Hepatocyte (in vitro differentiated cells): ENCODE measurements around the gene IRS2. TPM values are rescaled to one million over a fixed set of nuclear protein-coding genes. Genes with fewer than 3 reads are reported as not detected.

Experiments used
- DNase-seq: peaks from one replicate; pipeline ENCODE4 v3.0.0-alpha.2; 2016; ENCODE audit warnings: low spot score
- H2AFZ ChIP-seq: fragments of 200-600 bp; sonication (generic); 2 replicates; pipeline ENCODE4 v1.6.0; 2016; ENCODE audit warnings: antibody characterized with exemption, mild to moderate bottlenecking
- H3K27ac ChIP-seq: fragments of 200-600 bp; sonication (generic); 2 replicates; pipeline ENCODE4 v1.5.1; 2016; ENCODE audit warnings: mild to moderate bottlenecking
- H3K27me3 ChIP-seq: fragments of 200-600 bp; sonication (generic); 2 replicates; pipeline ENCODE4 v1.6.1; 2016
- H3K36me3 ChIP-seq: fragments of 200-600 bp; sonication (generic); replicated peaks from 2 replicates; pipeline ENCODE4 v1.5.1; 2016; ENCODE audit warnings: low read depth; ENCODE audit not compliant: insufficient read depth
- H3K4me1 ChIP-seq: fragments of 200-600 bp; sonication (generic); 2 replicates; pipeline ENCODE4 v1.5.1; 2016; ENCODE audit warnings: mild to moderate bottlenecking, moderate library complexity; ENCODE audit not compliant: insufficient read depth
- H3K4me2 ChIP-seq: fragments of 200-600 bp; sonication (generic); 2 replicates; pipeline ENCODE4 v1.6.0; 2016
- H3K4me3 ChIP-seq: fragments of 200-600 bp; sonication (generic); 2 replicates; pipeline ENCODE4 v1.5.1; 2016; ENCODE audit warnings: mild to moderate bottlenecking
- H3K79me2 ChIP-seq: fragments of 200-600 bp; sonication (generic); 2 replicates; pipeline ENCODE4 v1.6.0; 2017; ENCODE audit warnings: mild to moderate bottlenecking
- H3K9me2 ChIP-seq: fragments of 200-600 bp; sonication (generic); replicated peaks from 2 replicates; pipeline ENCODE4 v1.6.0; 2017; ENCODE audit warnings: mild to moderate bottlenecking; ENCODE audit not compliant: insufficient read depth
- H3K9me3 ChIP-seq: fragments of 200-600 bp; sonication (generic); 2 replicates; pipeline ENCODE4 v1.5.1; 2016; ENCODE audit warnings: low read depth, mild to moderate bottlenecking
- H4K20me1 ChIP-seq: fragments of 200-600 bp; sonication (generic); 2 replicates; pipeline ENCODE4 v1.6.0; 2016; ENCODE audit warnings: mild to moderate bottlenecking; ENCODE audit not compliant: insufficient read depth, poor library complexity, severe bottlenecking
- CTCF ChIP-seq: fragments of 200-600 bp; sonication (generic); IDR thresholded peaks from 2 replicates; pipeline ENCODE4 v1.5.1; 2016; ENCODE audit warnings: antibody characterized with exemption, mild to moderate bottlenecking; ENCODE audit not compliant: poor library complexity
- EZH2 ChIP-seq: fragments of 200-600 bp; sonication (generic); IDR thresholded peaks from 2 replicates; pipeline ENCODE4 v1.6.1; 2016; ENCODE audit warnings: antibody characterized with exemption, mild to moderate bottlenecking, borderline replicate concordance
- EZH2phosphoT487 ChIP-seq: fragments of 200-600 bp; sonication (generic); IDR thresholded peaks from one replicate; pipeline ENCODE4 v1.6.1; 2018; ENCODE audit warnings: antibody characterized with exemption, mild to moderate bottlenecking, low read depth, moderate library complexity; ENCODE audit not compliant: unreplicated experiment, severe bottlenecking
- WGBS: methylation state at CpG from one replicate; pipeline ENCODE4 v1.1.6; 2016; ENCODE audit warnings: low lambda C conversion rate; ENCODE audit errors: missing lambda C conversion rate; 5-methylcytosine and 5-hydroxymethylcytosine counted together
- polyA plus RNA-seq: library from polyadenylated mRNA; unstranded; fragments of >200 nt; fragmentation: Nextera tagmentation; extraction: Ambion mirVana; gene quantifications from 2 replicates; pipeline ENCODE4 v1.2.1, GENCODE V29; 2016
- total RNA-seq: library from RNA; depleted of rRNA; stranded (reverse); fragments of >200 nt; gene quantifications from 2 replicates; pipeline ENCODE4 v1.2.3, GENCODE V29; 2014

Gene IRS2
- total and polyA plus RNA-seq, 2 experiments from 2014 or later, result 19.4 to 26.4 TPM

- Histone ChIP-seq H3K27me3 (no peaks in the 10 kb centered on the region), H3K4me3 (no peak overlapping the region), H4K20me1 (peaks cover 76% of the 10 kb centered on the region), H2AFZ (no peak overlapping the region), H3K9me2 (no peaks in the 10 kb centered on the region), H3K79me2 (peaks cover 81% of the 10 kb centered on the region), H3K27ac (no peak overlapping the region), H3K4me1 (no peaks in the 10 kb centered on the region), H3K4me2 (no peak overlapping the region), H3K9me3 (no peaks in the 10 kb centered on the region), H3K36me3 (no peaks in the 10 kb centered on the region)
- no peak for TF ChIP-seq CTCF
- TF ChIP-seq EZH2, result no peak
- TF ChIP-seq EZH2phosphoT487, result no peak
- WGBS, result 78% methylated on average over 5 of the region's 5 CpGs
- no peak for DNase-seq
Observed at GRCh38 chr13:109767023-109767422, 19.4 kb downstream of the IRS2 start.

- peaks cover 4% of the 10 kb centered on the region for H3K36me3 ChIP-seq
- no peaks in the 10 kb centered on the region for H3K9me2 ChIP-seq
- no peak overlapping the region for H2AFZ ChIP-seq
- TF ChIP-seq EZH2phosphoT487, result no peak
- no peak for TF ChIP-seq CTCF
- TF ChIP-seq EZH2, result no peak
- no peak overlapping the region for H3K27ac ChIP-seq
- no peak overlapping the region for H3K4me3 ChIP-seq
- no peaks in the 10 kb centered on the region for H3K9me3 ChIP-seq
- H3K4me2 ChIP-seq, result no peak overlapping the region
- H4K20me1 ChIP-seq, result peaks cover 77% of the 10 kb centered on the region
- no peaks in the 10 kb centered on the region for H3K27me3 ChIP-seq
- H3K79me2 ChIP-seq, result peaks cover 82% of the 10 kb centered on the region
- H3K4me1 ChIP-seq, result no peaks in the 10 kb centered on the region
- WGBS, result 89% methylated on average over 10 of the region's 10 CpGs
- no peak for DNase-seq
Observed at GRCh38 chr13:109764470-109765291, 21.7 kb downstream of the IRS2 start.

GRCh38 chr13:109764045-109764444 is 22.3 kb downstream of the IRS2 start:
- Histone ChIP-seq H3K27ac (no peak overlapping the region), H3K4me2 (no peak overlapping the region), H3K79me2 (peaks cover 82% of the 10 kb centered on the region), H3K9me3 (no peaks in the 10 kb centered on the region), H3K4me3 (no peak overlapping the region), H3K27me3 (no peaks in the 10 kb centered on the region), H3K9me2 (no peaks in the 10 kb centered on the region), H3K36me3 (peaks cover 4% of the 10 kb centered on the region), H4K20me1 (peaks cover 76% of the 10 kb centered on the region), H2AFZ (no peak overlapping the region), H3K4me1 (no peaks in the 10 kb centered on the region)
- TF ChIP-seq CTCF, result no peak
- no peak for TF ChIP-seq EZH2
- TF ChIP-seq EZH2phosphoT487, result no peak
- WGBS, result 79% methylated on average over 7 of the region's 7 CpGs
- DNase-seq, result no peak
